ENCODE results near the gene MEIS2.

Gene MEIS2

DNA sequence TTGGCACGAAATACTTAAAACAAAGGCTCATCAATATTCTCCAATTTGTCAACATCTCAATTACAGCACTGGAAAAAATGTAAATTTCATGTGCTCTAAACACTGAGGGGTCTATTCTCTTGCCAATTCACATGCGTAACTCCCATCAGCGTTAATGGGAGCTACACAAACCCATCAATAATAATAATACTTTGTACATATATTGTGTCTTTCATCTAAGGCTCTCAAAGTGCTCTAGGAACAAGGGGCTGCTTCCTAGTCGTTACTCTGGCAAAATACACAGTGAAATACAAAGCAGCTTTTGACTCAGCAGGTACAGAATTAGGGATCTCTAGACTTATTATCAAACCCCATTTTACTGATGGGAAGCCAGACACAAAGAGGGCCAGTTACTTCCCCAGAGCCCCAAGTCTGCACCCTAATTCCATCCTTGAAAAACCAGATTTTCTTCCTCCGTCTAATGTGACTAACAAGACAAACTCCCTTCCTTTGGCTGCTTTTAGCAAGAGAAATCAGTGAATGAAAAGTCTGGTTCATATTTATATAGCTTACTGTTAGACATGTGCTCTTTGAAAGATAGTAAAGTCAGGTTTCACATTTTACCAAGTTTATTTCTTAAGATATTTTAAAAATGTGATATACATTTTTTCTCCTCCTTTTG is 20.0 kb downstream of the MEIS2 start:
- no peak overlapping the region for H3K27ac ChIP-seq
- no peak for DNase-seq (ENCODE audit: low read depth, low spot score)

DNA sequence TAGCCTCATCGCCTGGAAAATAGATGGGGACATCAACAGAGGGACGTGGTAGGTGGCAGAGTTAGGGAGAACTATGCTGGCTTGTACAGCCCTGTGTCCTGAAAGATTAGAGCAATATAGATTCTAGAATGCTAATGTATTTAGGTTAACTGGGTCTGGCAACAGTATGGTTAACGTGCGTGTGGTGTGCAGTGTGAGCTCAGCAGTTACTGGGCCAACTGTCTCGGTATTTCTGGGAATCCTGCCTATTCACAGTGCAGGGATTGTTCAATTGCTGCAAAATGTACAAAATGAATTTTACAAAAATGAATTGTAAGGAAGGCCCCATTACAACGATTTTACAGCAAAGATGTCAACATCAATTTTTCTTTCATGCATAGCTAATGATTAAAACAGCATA is 20.6 kb downstream of the MEIS2 start:
- H3K27ac ChIP-seq = no peak overlapping the region
- DNase-seq (ENCODE audit: low read depth, low spot score) = no peak

DNA sequence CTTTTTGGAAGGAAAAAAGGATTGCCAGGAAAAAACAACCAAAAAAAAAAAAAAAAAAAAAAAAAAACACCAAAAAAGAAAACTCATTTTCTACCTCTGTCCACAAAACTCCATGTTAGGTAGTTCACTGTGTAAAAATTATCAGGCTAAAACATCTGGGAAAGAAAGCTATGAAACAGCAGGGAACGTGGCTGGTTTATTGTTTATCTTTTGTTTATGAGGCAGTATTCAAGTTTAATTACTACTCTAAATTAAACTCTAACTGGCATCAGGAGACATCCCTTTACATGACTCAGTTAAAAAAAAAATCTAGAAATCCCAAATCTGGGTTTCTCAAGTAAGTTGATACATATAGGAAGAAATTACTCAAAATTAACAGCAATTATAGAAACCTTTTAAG is 21.8 kb downstream of the MEIS2 start:
- no peak for DNase-seq (ENCODE audit: low read depth, low spot score)
- no peak overlapping the region for H3K27ac ChIP-seq

DNA sequence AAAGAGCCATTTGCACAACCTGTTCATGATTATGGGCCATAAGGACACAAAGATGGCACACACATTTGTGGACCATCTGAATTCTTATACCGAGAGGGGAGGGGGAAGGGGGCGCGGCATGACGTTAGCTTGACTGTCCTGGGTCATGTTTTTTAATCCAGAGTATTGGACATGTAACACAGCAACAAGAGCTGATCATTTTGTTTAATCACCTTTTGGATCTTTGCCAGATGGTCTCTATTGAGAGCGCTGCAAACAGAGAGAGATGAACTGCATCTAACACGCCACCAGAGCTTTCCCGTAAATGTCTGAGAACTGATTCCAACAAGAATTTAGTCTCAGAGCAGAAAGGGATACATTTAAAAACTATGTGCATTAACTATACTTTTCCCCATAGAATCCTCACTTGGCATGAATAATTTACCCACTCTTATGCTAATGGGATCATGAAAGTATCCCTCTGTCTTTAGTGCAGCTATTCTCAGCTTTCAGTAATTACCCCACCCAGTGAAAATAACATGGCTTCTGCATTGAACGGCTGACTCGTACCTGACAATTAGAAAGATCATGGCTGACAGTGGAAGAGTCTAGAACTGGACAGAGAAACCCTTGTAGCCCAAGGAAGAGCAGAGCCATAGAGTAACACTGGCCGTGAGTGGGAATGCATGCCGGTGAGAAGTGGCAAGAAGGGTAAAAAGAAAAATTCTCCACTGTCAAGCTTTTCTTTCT is 22.6 kb downstream of the MEIS2 start:
- no peak overlapping the region for H3K27ac ChIP-seq
- no peak for DNase-seq (ENCODE audit: low read depth, low spot score)

DNA sequence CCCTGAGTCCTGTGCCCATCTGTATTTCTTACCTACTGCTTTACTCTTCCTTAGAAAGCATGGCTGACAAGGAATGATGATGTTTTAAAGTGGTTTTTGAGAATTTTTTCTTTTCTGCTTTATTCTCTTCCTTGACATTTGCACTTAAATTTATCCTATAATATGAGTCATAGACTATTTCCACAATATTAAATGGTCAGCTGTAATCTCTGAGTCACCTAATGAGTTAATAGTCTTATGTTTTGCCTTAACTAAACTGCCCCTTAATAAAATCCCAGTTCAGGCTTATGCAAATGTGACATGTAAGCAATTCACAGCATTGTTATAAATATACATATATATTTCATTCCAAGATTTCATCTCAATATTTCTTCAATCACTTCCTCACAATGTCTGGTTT is 23.8 kb downstream of the MEIS2 start:
- no peak for DNase-seq (ENCODE audit: low read depth, low spot score)
- H3K27ac ChIP-seq = no peak overlapping the region

DNA sequence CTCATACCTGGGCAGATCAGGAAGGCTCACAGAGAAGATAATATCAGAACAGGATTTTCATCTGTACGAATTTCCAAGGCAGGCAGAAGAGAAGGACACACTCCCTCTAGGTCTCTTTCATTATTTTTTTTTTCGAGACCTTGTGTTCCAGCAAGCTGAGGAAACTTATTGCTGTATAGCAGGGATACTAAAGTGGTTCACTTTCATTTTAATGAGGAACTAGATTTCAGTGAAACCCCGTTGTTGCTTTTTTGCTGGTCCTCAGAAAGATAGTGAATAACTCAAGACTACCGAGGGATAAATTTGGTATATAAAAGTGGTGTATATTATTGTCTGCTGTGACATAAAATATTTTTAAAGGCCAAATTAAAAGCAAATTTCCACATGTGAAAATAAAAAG is 24.6 kb downstream of the MEIS2 start:
- no peak overlapping the region for H3K27ac ChIP-seq
- DNase-seq (ENCODE audit: low read depth, low spot score) = no peak

DNA sequence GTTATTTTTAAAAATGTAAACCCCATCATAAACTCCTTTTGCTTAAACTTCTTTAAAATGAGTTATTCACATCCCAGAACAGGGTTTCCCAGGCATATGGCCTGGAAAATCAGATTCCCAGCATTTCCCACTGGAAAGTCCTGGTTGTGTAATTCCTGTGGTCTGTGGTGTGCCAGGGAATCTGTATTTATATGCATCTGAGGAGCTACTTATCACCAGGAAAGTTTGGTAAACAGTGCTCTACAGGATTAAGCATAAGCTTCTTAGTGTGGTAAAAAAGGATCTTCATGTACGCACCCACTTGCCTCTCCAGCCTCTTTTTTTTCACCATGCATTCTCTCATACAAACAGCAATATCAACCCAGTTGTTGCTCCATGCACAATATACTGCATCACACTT is 28.2 kb downstream of the MEIS2 start:
- no peak overlapping the region for H3K27ac ChIP-seq
- no peak for DNase-seq (ENCODE audit: low read depth, low spot score)

DNA sequence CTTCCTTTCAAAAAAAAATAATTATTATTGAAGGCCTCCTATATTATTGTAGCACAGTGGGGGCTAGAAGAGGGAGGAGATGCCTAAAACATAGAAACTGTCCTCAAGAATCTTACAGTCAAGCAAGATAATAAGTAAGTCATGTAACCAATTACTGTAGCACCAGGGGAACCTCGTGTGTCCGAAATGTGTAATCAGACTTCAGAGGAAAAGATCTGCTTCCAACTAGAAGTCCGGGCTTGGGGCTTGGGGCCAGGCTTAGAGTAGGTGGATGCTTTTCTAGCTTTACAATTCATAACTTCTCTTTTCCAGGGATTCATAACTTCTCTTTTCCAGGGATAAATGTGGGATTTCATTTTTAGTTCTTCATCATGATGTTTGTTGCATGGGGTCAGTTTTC is 29.2 kb downstream of the MEIS2 start:
- H3K27ac ChIP-seq = no peak overlapping the region
- no peak for DNase-seq (ENCODE audit: low read depth, low spot score)

DNA sequence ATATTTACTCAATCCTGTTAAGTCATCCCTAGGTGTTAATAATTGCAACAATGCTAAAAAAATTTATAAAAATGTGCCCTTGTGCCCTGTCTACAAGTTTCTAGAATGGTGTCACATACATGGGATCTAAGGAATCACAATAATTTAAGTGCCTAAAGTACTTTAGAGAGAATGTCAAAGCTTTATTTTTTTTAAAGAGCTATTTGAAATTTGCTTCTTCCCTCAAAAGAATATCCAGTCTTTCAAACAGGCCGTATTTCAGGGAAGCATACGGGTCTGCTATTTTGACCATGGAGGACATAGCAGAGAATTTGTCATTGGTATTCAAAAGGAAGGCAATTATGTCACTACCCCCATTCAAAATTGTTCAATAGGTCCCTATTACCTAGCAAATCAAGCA is 29.7 kb downstream of the MEIS2 start:
- DNase-seq (ENCODE audit: low read depth, low spot score) = no peak
- H3K27ac ChIP-seq = no peak overlapping the region

DNA sequence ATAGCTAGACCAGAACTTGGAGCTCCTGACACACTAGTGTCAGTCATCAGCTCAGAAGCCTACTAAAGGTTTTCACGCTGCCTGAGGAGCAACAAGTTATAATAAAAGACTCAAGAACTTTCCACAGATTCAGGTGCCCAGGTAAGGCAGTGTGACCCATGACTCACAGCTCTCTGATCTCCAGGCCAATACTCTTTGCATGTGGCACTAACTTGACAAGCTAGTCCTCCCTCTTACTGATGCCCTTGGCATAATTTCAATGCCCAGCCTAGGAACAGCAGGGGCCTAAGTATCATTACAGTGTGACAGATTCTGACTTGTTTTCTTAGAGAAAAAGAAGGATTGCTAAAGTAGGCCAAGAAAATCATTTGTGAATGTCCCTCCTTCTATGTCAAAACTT is 38.4 kb downstream of the MEIS2 start:
- no peak for DNase-seq (ENCODE audit: low read depth, low spot score)
- H3K27ac ChIP-seq = no peak overlapping the region

DNA sequence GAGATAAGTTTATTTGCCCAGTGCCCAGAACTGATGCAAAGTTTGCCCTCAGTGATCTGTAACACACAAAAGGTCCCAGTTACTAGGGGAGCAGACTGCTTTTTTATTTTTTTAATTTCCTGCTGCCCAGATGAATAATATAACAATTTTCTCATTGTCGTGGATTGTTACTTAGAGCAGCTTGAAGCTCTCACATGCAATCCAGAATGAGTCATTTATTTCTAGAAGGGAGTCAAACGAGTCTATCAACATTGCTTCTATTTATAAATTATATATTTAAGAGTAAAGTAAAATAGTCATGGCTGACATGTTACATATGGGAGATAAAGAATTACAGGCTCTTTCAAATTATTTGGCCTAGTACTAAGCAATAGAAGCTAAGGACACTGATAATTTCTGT is 41.3 kb downstream of the MEIS2 start:
- peak overlapping the region; percentile 58 for H3K27ac ChIP-seq

DNA sequence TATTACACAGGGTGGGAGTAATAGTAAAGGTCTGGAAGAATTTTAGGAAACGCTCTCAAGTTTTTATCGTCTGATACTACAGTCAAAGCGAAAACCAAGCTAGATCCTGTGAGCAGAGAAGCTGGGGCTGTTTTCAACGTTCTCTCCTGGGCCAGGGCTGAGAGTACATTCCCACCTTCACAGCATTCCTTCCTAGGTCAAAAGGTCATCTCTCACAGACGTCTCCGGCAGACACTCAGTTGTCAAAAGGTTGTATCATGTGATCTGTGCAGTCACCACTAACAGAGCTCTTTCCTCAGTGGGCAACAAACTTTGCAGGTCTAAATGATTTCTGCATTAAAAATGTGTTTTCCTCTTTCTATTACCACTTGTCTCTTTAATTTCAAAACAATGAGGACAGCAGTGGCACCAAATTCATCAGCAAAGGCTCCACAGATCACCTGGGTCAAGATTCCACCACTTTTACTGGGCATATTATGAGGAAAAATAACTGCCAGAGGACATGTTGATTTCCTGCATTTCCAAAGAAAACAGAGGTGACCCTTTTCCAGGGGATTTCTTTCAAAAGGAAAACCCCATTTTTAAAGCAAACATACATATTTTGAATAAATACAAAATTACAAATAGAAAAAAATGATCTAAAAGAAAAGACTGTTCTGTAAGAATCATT is 41.9 kb downstream of the MEIS2 start:
- peak overlapping the region; percentile 58 for H3K27ac ChIP-seq
- no peak for DNase-seq (ENCODE audit: low read depth, low spot score)

More for the DNA sequence above, 41.3 kb downstream of the MEIS2 start:
- peak; percentile 75 for DNase-seq (ENCODE audit: low read depth, low spot score)

DNA sequence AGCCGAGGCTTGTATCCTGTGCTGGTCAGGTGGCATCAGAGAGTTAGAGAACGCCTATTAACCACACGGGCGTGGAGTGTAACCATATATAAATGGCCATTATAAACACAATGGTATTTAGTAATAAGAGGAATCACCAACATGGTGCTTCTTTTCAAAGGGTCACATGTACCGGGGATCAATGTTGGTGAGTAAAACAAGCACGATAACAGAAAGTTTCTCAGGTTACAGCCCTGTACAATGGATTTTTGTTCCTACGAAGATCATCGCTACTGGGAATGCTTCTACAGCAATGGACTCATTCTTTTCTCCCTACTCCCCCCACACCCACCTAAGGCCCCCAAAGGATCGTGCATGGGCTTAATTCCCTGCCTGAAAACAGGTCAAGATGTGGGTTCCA is 42.5 kb downstream of the MEIS2 start:
- H3K27ac ChIP-seq = peak overlapping the region; percentile 58
- DNase-seq (ENCODE audit: low read depth, low spot score) = no peak

DNA sequence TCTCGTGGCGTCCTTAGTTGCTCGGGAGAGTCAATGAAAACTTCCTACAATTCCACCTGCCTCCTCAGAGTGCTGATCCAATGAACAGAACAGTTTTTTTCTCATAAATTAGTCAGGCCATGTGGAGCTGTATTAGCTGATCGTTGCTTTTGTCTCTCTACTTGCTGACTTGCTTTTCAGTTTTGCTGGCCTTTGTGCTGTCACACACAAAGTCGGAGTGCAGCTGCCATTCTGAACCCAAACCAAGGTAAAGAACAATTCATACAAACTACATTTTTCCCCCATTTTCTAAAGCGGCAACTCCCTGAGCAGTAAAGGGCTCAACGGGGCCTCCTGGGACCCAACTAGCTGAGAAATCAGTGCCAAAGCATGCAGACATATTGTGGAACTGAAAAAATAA is 43.1 kb downstream of the MEIS2 start:
- H3K27ac ChIP-seq = no peak overlapping the region

DNA sequence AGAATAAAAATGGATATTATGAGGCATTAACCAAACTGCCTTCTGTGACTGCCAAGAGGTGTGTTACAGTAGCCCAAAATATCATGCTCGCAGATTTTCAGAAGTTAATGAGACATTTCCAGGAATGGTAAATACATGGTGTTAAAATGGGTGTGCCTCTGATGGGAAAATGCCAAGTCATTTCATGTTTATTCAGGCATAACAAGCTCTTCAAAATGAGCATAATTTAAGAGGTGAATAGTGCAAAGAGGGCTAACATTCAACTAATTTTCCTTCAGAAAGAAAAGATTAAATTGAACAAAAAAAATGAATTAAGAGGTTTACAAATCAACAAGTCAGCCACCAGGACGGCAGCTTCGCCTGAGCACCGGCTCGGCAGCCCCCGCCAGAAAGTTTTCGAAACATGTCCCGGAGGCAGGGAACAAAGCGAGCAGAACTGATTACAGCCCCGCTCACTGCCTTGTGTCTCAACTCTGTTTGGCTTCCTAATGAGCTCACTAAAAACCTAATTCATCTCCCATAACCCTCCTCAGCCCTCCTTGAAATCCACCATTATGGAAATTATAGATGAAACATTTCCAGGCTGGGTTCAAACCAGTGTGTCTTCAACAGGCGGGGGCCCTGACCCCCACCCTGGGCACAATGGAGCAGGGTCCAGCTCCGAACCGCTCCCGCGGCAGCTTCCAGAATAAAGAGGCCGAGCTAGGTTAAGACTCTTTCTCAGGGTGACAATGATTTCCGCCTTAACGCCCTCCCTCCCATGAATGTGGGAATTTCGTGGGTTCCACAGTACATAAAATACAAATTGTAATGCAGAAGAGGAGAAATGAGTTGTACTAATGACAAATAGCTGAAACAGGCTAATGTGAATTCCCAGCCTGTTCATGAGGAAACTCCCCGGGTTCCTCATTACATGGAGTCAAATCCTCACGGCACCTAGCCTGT is 43.9 kb downstream of the MEIS2 start:
- H3K27ac ChIP-seq = peak overlapping the region; percentile 23
- no peak for DNase-seq (ENCODE audit: low read depth, low spot score)

More for the DNA sequence above, 43.1 kb downstream of the MEIS2 start:
- DNase-seq (ENCODE audit: low read depth, low spot score) = no peak

DNA sequence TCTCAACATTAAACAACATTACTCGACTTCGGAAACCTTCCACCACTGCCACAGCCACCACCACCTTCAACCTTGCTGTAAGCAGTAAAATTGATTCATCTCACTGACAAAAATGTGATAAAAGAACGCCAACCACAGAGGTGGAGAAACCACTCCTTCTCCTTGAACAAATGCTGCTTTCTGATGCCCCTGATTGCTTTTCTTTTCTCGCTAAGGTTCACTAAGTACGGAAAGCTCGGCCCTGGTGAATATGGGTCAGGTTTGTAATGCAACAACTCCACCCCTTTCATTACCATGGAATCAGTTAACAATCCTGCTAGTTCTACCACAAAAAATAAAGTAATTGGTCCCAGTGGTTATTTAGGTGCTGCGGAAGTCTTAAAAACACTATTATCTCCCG is 44.9 kb downstream of the MEIS2 start:
- DNase-seq (ENCODE audit: low read depth, low spot score) = no peak
- no peak overlapping the region for H3K27ac ChIP-seq

DNA sequence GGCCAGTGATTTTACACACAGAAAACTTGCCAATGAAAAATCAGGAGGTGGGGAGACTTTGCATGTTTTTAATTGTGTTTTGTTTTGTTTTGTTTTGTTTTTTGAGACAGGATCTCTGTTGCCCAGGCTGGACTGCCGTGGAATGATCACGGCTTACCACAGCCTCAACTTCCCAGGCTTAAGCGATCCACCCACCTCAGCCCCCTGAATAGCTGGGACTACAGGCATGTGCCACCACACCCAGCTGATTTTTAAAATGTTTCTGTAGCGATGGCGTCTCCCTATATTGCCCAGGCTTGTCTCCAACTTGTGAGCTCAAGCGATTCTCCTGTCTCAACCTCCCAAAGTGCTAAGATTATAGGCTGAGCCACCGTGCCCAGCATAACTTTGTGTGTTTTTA is 46.0 kb downstream of the MEIS2 start:
- DNase-seq (ENCODE audit: low read depth, low spot score) = no peak
- no peak overlapping the region for H3K27ac ChIP-seq

DNA sequence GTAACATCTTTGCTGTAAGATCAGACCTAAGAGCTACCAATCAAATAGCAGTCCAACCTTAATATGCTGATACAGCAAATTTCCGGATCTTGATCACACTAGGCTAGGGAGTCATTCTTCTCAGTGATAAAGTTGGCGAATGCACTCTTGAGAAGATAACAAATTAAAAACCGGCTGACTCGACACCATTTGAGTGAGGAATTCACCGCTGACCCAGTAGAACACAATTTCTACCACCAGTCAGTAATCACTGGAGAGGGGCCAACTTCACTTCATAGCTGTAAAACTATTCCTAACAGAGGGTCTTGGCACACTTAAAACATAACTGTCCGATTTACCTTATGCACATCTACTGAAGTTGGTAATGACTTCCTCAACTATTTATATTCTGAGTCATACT is 47.2 kb downstream of the MEIS2 start:
- no peak overlapping the region for H3K27ac ChIP-seq
- DNase-seq (ENCODE audit: low read depth, low spot score) = no peak

DNA sequence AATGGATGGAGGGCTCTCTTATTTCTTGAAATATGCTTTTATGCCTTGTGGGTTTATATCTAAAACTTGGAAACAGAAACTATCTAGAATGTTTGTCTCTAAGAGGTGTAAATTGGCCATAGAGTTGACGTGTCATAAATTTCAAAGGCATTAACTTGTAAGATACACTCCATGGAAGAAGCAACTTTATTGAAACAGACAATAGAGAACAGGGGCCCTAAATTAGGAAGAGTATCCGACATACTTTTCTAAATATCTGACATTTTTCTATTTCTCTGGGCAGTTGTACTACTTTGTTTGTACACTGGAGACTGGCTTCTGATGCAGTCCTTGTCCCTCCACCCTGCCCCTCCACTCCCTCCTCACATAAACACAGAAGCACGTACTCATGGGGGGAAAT is 50.0 kb downstream of the MEIS2 start:
- H3K27ac ChIP-seq = no peak overlapping the region
- DNase-seq (ENCODE audit: low read depth, low spot score) = no peak

DNA sequence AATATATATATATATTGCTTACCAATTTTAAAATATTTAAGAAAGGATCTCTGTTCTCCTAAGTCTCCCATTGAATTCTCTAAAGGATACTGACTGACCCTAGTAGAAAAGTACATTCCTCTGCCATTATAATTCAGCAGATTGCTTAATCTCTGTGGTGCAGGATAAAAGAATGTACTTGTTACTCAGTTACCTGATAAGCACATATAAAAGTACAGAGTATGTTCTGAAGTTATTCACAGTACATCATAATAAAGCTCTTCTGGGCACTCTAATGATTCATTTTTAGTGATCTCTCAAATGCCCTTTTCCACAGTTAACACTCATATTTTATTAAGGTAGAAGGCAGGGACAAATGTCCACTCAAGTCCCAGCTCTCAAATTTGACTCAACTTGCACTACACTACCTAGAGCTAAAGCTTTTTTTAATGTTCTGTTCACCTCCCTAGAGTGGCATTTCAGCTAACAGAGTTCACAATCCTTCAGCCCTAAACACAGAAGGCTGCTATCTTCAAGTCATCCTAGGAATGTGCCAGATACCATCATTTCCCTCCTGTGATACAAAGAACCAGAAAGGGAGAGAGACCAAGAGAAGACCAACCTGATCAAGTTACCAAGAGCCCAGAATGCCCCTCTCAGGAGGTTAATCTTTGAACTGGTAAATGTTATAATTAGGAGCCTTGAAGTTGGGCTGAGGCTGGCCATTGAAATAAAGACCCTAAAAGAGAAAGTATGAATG is 53.3 kb downstream of the MEIS2 start:
- no peak for DNase-seq (ENCODE audit: low read depth, low spot score)
- peak overlapping the region; percentile 30 for H3K27ac ChIP-seq

Data from epithelial cell of prostate (primary cell).